Measurements from ENCODE around the gene OR13J1.

OR13J1 gene

GRCh38 chr9:35863583-35863982 lies 6.6 kb downstream of the OR13J1 start:
- DNase-seq (ENCODE audit: low read depth) = no peak
- no peak overlapping the region for H3K4me3 ChIP-seq (ENCODE audit: low read depth, low read length)

DNA sequence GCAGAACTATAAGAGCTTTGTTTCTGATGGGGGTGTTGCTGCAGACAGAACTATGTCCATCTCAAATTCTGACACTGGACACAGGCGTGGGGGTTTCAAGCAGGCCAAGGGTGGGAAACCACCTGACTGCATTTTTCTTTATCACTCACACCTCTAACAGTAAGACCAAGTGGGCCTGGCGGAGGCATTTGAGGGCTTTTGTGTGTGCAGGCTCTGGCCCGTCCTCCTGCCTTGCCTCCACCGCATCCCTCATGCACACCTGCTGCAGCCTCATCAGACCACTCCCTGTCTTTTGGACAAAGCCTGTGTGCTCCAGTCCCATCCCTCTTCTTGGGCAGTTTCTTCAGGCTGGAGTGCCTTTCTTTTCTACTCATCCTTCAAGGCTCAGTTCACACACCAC lies 7.9 kb downstream of the OR13J1 start:
- no peak for DNase-seq (ENCODE audit: low read depth)
- no peak overlapping the region for H3K4me3 ChIP-seq (ENCODE audit: low read depth, low read length)

GRCh38 chr9:35861161-35861897 lies 8.9 kb downstream of the OR13J1 start:
- no peak overlapping the region for H3K4me3 ChIP-seq (ENCODE audit: low read depth, low read length)
- DNase-seq (ENCODE audit: low read depth) = no peak

- DNase-seq (ENCODE audit: low read depth) = no peak
- no peak overlapping the region for H3K4me3 ChIP-seq (ENCODE audit: low read depth, low read length)
Measured at GRCh38 chr9:35859990-35860339, 10.2 kb downstream of the OR13J1 start.

DNA sequence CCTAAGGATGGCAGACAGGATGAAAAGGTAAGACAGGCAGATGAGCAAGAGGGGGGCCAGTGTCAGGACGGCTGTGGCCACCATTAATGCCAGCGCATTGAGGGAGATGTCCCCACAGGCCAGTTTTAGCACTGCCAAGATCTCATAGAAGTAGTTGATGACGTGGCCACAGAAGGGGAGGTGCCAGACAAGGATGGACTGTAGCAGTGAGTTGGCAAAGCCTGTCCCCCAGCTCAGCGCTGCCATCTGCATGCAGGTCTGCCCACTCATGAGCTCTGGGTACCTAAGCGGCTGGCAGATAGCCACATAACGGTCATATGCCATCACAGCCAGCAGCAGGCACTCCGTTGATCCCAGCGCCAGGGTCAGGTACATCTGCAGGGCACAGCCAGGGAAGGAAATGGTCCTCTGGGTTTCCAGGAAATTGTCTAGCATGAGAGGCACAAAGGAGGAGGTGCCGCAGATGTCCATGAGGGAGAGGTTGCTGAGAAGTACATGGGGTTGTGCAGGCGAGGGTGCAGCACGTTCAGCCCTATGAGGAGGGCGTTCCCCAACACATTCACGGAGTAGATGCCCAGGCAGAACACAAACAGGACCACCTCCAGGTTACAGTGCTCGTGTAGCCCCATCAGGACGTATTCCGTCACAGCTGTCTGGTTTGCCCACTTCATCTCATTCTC lies 10.8 kb downstream of the OR13J1 start:
- no peak for DNase-seq (ENCODE audit: low read depth)

GRCh38 chr9:35858458-35858857 lies 11.7 kb downstream of the OR13J1 start:
- no peak overlapping the region for H3K4me3 ChIP-seq (ENCODE audit: low read depth, low read length)
- DNase-seq (ENCODE audit: low read depth) = no peak

More for the DNA sequence above, 10.8 kb downstream of the OR13J1 start:
- H3K4me3 ChIP-seq (ENCODE audit: low read depth, low read length) = no peak overlapping the region

DNA sequence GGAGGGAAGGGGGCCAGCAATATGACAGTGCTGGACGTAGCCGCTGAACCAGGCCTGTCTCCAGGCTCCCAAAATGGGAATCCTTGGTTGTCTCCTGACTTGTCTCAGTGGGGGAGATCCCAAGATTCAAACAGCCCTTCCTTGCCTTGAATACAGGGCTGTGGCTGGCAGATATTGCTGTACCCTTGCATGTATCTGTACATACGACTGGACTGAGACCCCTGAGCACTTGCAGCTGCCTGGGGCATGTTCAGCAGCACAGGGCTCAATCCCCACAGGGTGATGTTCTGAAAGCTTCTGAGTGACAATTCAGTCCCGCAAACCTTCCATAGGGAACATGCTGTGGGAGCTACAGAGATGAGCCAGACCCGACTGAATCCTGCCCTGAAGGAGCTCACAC lies 13.3 kb downstream of the OR13J1 start:
- DNase-seq (ENCODE audit: low read depth) = no peak

GRCh38 chr9:35856206-35856605 lies 14.0 kb downstream of the OR13J1 start:
- DNase-seq (ENCODE audit: low read depth) = no peak
- no peak overlapping the region for H3K4me3 ChIP-seq (ENCODE audit: low read depth, low read length)

More for the DNA sequence above, 13.3 kb downstream of the OR13J1 start:
- no peak overlapping the region for H3K4me3 ChIP-seq (ENCODE audit: low read depth, low read length)

- H3K4me3 ChIP-seq (ENCODE audit: low read depth, low read length) = no peak overlapping the region
- no peak for DNase-seq (ENCODE audit: low read depth)
Measured at GRCh38 chr9:35854091-35854762, 16.0 kb downstream of the OR13J1 start.

DNA sequence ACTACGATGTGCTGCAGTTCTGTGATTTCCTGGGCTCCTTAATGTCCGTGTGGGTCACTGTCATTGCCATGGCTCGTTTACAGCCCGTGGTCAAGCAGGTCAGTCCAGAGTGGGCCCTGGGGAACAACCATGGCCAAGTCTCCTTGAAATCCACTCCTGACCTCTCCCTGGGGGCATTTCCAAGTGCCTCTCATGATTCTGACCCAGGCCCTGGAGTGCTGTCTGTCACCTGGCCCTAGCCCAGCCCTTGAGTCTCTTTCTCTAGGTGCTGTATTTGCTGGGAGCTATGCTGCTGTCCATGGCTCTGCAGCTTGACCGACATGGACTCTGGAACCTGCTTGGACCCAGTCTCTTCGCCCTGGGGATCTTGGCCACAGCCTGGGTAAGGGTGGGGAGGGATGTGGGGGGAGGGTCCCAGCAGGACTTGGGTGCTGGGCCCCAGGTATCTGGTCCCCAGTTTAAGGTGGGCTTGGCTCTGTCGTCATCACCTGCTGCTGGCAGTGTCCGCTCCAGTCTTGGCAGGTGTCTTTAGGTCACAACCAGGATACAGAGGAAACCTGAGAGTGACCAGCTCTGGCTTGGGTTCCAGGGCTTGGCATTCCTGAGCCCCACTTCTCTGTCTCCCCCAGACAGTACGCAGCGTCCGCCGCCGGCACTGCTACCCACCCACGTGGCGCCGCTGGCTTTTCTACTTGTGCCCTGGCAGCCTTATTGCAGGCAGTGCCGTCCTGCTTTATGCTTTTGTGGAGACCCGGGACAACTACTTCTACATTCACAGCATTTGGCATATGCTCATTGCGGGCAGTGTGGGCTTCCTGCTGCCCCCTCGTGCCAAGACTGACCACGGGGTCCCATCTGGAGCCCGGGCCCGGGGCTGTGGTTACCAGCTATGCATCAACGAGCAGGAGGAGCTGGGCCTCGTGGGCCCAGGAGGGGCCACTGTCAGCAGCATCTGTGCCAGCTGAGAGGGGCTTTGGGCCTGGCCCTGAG lies 17.0 kb downstream of the OR13J1 start:
- H3K4me3 ChIP-seq (ENCODE audit: low read depth, low read length) = no peak overlapping the region
- DNase-seq (ENCODE audit: low read depth) = no peak

DNA sequence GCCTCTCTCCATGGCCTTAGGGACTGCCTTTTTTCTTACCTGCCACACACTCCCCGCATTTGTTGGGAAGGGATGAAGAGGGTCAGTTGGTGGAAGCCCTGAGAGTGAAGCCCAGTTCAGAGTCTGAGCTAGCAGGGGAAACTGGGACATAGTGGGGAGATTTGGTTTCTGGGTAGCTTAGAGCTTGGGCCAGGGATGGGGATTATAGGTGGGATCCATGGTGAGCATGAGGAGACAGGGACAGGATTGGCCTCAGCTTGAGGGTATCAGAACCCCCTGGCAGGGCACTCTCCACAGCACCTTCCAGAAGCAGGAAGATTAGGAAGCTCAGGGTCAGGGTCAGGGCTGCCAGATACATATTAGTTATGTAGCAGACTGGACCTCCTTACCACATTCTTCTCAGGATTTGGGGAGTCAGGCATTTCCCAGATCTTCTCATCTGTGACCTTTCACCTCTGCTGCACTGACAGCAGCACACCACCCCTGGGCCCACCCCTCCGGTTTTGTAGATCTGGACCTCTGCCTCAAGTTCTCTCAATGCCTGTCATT lies 17.9 kb downstream of the OR13J1 start:
- H3K4me3 ChIP-seq (ENCODE audit: low read depth, low read length) = no peak overlapping the region
- no peak for DNase-seq (ENCODE audit: low read depth)

- DNase-seq (ENCODE audit: low read depth) = peak; percentile 85
- no peak overlapping the region for H3K4me3 ChIP-seq (ENCODE audit: low read depth, low read length)
Measured at GRCh38 chr9:35847792-35848572, 22.2 kb downstream of the OR13J1 start.

- H3K4me3 ChIP-seq (ENCODE audit: low read depth, low read length) = no peak overlapping the region
- DNase-seq (ENCODE audit: low read depth) = no peak
Measured at GRCh38 chr9:35845824-35846771, 24.1 kb downstream of the OR13J1 start.

DNA sequence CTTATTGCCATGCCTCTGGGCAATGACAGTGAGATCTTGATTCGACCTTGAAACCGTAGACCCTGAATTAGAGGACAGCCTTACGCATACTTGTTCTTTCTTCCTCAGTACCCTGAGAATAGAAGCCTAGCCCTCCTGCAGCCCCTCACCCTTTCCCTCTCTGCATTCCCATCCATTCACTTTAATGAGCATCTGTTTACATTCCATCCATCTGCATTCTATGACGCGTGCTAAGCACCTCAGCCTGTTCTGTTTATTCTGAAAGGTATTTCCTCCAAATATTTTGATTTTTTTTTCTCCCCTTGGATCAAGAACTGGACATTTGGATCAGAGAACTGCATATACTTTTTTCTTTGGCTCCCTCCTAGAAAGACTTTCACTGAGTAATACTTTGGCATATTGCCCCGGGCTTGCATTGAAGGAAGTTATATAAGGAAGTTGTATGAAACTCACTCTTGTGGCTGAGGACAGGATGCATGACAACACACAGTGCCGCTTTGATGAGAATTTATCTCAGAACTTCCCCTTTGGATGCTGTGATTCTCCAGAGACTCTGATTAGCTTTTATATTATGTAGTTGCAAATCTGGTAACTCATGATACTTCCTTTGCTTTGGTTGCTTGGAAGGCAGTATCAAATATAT lies 25.5 kb downstream of the OR13J1 start:
- no peak overlapping the region for H3K4me3 ChIP-seq (ENCODE audit: low read depth, low read length)
- DNase-seq (ENCODE audit: low read depth) = peak; percentile 85

DNA sequence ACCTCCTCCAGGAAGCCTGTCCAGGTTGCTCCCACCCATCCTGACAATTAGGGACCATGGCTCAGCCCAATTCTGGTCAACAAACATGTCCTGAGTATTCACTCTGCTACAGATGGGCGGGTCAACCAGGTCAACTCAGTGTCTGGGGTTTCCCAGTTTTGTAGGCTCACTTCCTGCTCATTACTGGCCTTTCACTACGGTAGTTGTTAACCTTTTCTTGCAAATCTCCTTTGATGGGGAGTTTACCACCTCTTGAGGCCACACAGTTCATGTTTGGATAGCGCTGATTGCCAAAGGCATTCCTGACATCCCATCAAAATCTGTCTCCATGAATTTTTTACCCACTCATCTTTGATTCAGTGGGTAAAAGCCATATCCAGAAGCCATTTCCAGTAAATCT lies 27.4 kb downstream of the OR13J1 start:
- no peak for DNase-seq (ENCODE audit: low read depth)
- H3K4me3 ChIP-seq (ENCODE audit: low read depth, low read length) = no peak overlapping the region

DNA sequence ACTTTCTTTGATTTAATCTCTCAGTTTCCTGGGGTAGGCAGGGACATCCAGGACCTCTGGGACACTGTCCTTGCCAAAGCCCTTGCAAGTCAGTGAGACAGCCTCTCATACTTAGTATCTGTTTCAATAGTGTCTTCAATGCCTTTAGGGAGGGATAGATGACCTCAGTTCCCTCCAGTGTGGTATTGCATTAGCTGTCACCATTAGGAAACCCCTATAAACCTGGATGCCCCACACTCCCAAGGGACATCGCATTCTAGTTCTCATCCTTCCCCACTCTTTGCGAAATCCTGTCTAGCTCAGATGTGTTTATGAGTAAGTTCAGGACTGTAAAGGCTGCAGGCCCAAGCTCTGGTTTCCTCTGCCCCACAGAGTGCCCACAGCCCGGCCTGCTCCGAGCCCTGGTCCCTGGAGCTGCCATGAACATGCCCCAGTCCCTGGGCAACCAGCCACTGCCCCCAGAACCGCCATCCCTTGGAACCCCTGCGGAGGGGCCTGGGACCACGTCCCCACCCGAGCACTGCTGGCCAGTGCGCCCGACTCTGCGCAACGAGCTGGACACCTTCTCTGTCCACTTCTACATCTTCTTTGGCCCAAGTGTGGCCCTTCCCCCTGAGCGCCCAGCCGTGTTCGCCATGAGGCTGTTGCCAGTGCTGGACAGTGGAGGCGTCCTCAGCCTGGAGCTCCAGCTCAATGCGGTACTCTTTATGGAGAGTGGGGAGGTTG lies 28.0 kb downstream of the OR13J1 start:
- H3K4me3 ChIP-seq (ENCODE audit: low read depth, low read length) = no peak overlapping the region
- DNase-seq (ENCODE audit: low read depth) = peak; percentile 67

DNA sequence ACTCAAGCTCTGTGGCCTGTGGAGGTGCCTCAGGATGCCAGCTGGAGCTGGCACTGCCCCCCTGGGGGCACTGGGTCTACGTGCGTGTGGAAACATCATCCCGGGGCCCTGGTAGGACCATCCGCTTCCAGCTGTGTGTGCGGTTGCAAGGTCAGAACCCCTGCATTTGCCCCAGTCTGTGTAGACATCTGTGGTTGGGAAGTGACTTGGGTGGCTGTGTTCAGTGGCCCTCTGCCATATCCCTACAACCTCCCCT lies 28.6 kb downstream of the OR13J1 start:
- no peak overlapping the region for H3K4me3 ChIP-seq (ENCODE audit: low read depth, low read length)
- no peak for DNase-seq (ENCODE audit: low read depth)

All from skeletal muscle cell (primary cell).